Rectal smooth muscle tissue (tissue), 1 donor: ENCODE results near the gene ATP6V0D1.

Source experiments
- H3K27ac ChIP-seq: one replicate; pipeline ENCODE4 v1.7.0; 2013; ENCODE audit warnings: low read depth, low read length, inconsistent platforms
- H3K27me3 ChIP-seq: one replicate; pipeline ENCODE4 v1.7.0; 2013; ENCODE audit warnings: low read length; ENCODE audit not compliant: control insufficient read depth, insufficient read depth
- H3K36me3 ChIP-seq: one replicate; pipeline ENCODE4 v1.7.0; 2013; ENCODE audit warnings: low read length; ENCODE audit not compliant: control insufficient read depth, insufficient read depth
- H3K4me1 ChIP-seq: one replicate; pipeline ENCODE4 v1.7.0; 2013; ENCODE audit warnings: low read length; ENCODE audit not compliant: control insufficient read depth, insufficient read depth
- H3K4me3 ChIP-seq: one replicate; pipeline ENCODE4 v1.7.0; 2013; ENCODE audit warnings: low read length
- H3K9ac ChIP-seq: one replicate; pipeline ENCODE4 v1.7.0; 2013; ENCODE audit warnings: low read length

The ATP6V0D1 gene

DNA sequence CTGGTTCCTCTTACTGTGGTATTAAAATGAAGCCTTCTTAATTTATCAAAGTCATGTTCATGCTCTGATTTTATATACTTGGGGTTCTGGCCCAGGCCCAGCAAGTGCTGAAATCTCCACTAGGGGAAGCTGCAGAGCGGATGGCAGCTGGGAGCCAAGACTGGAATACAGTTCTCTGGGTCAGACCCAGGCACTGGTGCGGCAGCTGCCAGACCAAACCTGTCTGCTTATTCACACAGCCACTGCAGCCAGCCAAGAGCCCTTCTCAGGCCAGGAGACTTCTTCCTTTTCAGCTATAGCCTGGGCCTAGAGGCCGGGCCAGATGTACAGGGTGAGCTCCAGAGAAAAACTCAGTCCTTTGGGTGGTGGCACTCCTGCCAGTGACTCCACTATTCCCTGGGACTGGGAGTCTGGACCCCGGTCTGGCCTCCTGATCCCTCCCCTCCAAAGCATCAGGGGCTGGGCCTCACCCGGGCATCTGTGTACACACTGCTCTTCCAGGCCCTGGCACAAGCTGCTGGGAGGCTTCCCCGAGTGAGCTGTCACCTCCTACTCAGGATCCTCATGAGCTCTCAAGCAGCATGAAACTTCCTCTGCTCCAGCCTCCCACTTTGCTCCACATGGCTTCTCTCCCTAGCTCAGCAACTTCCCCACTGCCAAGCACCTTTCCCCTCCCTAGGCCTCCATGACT, 24.4 kb downstream of the ATP6V0D1 start:
- Histone ChIP-seq H3K27me3 (no peaks in the 10 kb centered on the region), H3K4me3 (peak overlapping the region; percentile 44), H3K4me1 (peaks cover 34% of the 10 kb centered on the region), H3K9ac (peak overlapping the region; percentile 13), H3K36me3 (peaks cover 9% of the 10 kb centered on the region), H3K27ac (peak overlapping the region; percentile 64)

DNA sequence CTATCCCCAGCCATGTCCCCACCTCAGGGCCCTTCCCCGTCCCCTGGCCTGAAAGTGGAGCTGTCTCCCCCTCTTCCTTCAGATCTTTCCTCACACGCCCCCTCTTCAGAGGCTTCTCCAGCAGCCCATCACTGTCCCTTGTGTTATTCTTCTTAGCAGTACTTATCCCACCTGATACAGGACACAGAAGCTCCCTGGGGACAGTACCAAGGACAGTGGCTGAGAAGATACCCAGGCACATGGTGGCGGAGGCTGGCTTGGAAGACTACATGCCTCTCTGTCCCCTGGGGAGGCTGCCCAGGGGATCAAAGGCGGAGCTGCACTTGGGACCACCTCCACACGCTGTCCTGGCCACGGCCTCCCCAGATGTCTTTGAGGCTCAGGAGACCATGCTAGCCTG, 26.1 kb downstream of the ATP6V0D1 start:
- Histone ChIP-seq H3K27me3 (no peaks in the 10 kb centered on the region), H3K27ac (no peak overlapping the region), H3K36me3 (peaks cover 12% of the 10 kb centered on the region), H3K4me3 (no peak overlapping the region), H3K9ac (no peak overlapping the region), H3K4me1 (peaks cover 29% of the 10 kb centered on the region)

DNA sequence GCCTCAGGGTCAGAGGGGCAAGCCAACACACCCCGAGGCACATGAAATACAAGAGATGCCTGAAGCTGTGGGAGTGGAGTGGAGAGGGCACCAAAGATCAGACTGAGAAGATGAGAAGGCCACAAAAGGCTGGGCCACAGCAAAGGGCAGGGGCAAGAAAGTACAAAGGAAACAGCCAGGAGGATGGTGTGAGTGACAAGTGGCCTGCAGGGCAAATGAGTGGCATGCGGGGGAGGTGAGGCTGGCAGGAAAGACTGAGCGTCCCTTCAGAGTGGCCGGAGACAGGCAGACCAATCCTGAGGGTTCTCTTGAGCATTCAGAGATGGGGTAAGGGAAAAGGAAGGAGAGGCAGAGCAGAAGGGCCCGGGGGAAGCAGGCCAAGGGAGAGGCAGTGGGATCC, 26.9 kb downstream of the ATP6V0D1 start:
- Histone ChIP-seq H3K27me3 (no peaks in the 10 kb centered on the region), H3K4me1 (peaks cover 22% of the 10 kb centered on the region), H3K27ac (no peak overlapping the region), H3K4me3 (no peak overlapping the region), H3K9ac (no peak overlapping the region), H3K36me3 (peaks cover 12% of the 10 kb centered on the region)

DNA sequence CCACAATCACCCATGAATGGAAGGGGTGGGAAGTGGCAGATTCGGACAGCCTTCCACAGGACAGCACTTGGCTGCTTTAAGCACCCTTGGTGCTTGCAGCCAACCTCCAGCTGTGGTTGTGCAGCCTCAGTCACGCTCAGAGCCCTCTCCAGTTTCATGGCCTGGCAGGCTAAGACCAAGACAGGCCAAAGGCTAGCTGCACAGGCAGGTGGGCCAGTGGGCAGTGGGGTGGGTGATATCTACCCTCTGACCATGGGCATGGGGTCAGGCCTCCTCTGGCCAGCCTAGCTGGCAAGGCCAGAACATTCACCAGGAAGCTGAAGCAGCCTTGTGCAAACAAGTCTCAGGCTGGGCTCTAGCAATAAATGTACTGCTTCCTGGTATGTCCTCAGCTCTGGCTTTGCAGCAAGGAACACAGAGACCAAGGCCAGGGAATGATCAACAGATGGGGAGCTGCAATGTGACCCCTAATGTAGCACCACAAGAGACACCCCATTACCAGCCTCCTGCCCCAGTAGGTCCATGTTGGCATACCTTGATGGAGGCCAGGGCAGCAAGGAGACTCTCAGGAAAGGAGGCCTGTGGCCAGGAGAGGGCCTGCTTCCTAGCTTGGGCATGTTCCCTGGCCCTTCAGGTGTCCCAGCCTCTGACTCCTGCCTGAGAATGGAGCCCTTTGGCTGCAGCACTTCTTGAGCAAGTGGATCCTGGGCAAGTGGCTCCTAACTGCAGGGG, 29.1 kb downstream of the ATP6V0D1 start:
- Histone ChIP-seq H3K4me1 (peaks cover 15% of the 10 kb centered on the region), H3K36me3 (peaks cover 12% of the 10 kb centered on the region), H3K27ac (no peak overlapping the region), H3K27me3 (no peaks in the 10 kb centered on the region), H3K4me3 (no peak overlapping the region), H3K9ac (no peak overlapping the region)

DNA sequence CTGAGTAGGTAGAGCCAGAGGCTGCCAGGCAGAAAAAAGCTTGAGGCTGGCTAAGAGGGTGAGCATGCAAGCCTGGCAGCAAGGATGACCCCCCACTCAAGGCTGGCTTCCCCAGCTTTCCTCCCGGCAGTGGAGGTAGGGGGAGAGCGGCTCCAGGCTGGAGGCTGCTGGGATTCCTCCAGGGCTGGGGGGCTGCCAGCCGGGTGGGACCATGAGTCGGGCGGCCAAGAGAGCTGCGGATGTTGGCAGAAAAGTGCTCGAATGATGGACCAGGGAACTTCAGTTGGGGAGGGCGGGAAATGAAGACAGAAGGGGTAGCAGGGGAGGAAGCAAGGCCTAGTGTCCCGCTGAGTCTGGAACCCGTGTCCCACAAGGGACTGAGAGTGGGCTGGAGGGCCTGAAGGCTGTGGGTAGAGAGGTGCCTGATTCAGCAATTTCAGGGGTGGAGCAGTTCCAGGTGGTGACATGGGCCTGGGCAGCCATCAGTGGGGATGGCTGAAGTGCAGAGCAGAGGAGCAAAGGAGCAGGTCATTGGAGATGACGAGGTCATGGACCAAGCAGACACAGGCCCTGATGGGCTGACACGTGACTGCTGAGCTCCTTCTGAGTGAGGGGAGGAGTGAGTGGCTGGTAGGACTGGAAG, 29.8 kb downstream of the ATP6V0D1 start:
- Histone ChIP-seq H3K9ac (no peak overlapping the region), H3K36me3 (peaks cover 12% of the 10 kb centered on the region), H3K27ac (no peak overlapping the region), H3K4me1 (peaks cover 17% of the 10 kb centered on the region), H3K4me3 (no peak overlapping the region), H3K27me3 (no peaks in the 10 kb centered on the region)

DNA sequence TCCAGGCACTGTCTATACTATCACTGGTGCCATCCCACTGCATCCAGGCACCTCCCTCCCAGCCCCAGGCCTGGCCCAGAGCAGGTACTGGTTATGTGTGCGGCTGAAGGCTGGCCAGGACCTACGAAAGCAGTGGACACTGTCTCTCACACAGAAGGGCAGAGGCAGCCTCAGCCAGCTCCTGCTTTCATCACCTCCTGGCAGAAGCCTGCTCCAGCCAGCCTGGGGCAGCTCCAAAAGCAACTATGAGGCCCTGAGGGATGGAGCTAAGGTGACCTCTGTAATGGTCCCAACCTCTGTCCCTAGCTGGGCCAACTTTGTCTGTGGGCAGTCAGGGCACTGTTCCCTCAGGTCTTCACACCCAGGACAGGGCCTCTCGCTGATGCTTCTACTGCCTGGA, 31.2 kb downstream of the ATP6V0D1 start:
- H3K4me1 ChIP-seq: peaks cover 32% of the 10 kb centered on the region
- no peak overlapping the region for H3K9ac ChIP-seq
- H3K27ac ChIP-seq: no peak overlapping the region
- peaks cover 12% of the 10 kb centered on the region for H3K36me3 ChIP-seq
- H3K27me3 ChIP-seq: no peaks in the 10 kb centered on the region
- H3K4me3 ChIP-seq: no peak overlapping the region

DNA sequence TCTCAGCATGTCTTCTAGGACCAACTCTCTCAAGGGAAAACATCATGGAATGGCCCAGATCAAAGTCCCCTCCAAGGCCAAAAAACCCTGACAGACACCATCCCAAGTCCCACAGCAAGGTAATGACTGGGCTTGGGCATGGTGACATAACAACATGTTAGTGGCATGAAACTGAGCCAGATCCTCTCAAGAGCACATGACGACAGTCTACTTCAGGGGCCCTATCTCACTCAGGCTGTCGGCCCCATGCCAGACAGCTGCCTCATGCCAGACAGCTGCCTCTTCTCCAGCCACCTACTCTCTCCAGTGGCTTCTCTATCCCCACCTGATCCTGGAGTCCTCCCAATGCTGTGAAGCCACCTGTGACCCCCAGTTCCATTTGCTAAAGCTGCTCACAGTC, 31.6 kb downstream of the ATP6V0D1 start:
- H3K27me3 ChIP-seq: no peaks in the 10 kb centered on the region
- no peak overlapping the region for H3K4me3 ChIP-seq
- H3K36me3 ChIP-seq: peaks cover 14% of the 10 kb centered on the region
- H3K4me1 ChIP-seq: peaks cover 36% of the 10 kb centered on the region
- no peak overlapping the region for H3K9ac ChIP-seq
- no peak overlapping the region for H3K27ac ChIP-seq

DNA sequence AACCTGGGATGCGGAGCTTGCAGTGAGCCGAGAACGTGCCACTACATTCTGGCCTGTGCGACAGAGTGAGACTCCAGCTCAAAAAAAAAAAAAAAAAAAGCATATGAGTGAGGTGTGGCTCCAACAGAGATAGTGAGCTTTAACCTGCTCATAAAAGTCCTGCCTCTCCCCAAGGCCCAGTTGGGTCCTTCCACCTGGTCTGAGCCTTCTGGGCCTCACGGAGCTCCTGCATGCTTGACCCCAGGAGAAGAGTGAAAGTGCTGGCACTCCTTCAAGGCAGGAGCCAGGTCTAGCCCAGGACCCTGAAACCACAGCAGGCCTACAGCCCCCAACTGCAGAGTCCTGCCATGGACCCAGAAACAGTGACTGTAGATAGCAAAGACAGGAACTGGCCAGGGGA, 32.4 kb downstream of the ATP6V0D1 start:
- Histone ChIP-seq H3K36me3 (peaks cover 16% of the 10 kb centered on the region), H3K27me3 (no peaks in the 10 kb centered on the region), H3K4me3 (no peak overlapping the region), H3K27ac (no peak overlapping the region), H3K9ac (no peak overlapping the region), H3K4me1 (peaks cover 43% of the 10 kb centered on the region)

DNA sequence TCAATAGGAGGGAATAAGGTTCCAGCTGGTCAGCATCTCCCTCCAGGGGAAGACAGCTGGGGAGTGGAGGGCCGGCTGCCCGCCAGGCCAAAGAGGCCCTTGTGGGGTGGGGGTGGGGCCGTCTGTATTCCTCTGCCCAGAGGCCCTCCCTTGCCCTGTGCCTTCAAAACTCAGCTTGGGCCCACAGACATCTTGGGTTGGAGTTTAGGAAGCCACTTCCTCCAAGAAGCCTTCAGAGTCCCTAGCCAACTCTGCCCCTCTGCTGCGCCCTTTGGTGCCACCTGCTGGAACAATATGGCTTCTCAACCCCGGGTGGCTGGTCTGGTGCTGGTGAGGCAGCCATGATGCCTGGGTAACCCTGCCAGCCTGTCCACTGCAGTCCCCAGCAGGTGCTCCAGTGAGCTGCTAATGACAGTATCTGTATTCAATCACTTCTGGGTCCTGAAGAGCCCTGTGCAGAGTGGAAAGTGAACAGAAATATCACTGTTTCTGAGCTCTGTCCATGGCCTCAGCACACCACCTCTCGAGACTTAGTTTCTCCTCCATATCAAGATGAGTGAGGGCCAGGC, 33.4 kb downstream of the ATP6V0D1 start:
- H3K9ac ChIP-seq: no peak overlapping the region
- H3K4me3 ChIP-seq: no peak overlapping the region
- peaks cover 51% of the 10 kb centered on the region for H3K4me1 ChIP-seq
- H3K36me3 ChIP-seq: peaks cover 10% of the 10 kb centered on the region
- H3K27ac ChIP-seq: no peak overlapping the region
- no peaks in the 10 kb centered on the region for H3K27me3 ChIP-seq

DNA sequence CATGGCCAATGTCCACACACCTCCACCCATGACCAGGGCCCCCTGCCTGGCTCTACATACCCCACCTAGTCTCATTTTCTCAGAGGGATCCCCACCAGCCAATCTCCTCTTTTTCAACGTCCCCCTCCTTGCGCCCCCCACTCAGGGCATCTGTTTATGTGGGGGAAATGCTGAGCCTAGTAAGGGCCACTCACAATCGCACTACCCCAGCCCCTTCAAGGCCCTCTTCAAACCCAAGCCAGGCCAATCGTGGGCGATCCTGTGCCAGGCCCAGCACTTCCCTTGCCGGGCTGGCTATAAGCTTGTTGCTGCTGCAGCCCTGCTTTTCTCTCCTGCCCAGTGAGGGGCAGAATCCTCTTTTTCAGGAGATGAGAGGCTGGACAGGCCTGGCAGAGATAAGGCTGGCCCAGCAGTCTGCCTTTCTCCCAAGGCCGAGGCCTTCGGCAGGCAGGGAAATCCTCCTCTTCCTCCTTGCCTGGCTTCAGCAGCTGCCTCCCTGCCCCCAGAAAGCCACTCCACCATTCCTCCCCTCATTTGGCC, 33.9 kb downstream of the ATP6V0D1 start:
- H3K27ac ChIP-seq: peak overlapping the region; percentile 21

DNA sequence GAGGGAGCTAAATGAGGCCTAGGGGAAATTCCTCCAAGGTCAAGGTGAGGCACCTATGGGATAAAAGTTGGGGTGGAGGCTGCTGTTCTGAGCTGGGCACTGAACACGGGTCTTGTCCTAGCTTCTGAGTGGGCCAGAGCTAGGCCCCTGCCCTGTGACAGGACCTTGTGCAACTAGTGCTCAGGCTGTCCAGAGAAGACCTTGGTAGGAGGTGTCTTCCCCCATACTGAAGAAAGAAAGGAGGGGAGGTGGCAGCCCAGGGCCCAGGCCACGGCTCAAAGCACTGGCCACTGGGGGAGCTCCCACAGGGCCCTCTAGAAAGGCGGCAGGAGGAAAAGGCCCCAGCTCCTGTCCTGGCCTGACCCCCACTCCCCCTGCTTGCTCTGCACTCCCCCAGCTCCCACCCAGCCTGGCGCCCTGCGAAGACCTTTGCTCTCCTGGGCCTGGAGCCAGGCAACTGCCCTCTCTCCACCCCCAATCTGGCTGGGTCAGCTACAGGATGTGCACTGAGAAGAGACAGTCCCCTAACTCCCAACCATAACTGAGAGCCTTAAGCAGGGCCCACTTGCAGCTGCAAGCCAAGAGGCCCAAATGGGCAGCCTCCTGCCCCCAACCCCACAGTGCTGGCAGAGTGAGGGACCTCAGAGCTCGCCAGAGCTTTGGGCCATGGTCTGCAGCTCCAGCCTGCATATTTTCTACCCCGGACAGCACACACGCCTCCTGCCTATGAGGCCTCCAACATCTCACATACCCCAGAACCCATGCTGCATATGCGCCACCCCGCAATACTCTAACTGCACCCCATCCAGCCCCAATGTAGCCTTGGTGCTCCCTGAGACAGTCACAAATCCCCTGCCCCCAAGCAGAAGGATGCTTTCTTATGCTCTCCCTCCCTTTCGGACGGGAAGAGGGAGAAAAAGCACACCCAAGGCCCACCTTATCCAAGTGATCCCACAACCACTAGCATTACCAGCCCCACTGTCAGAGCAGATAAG, 34.7 kb downstream of the ATP6V0D1 start:
- Histone ChIP-seq H3K27ac (peak overlapping the region; percentile 47), H3K36me3 (peaks cover 5% of the 10 kb centered on the region), H3K4me1 (peaks cover 63% of the 10 kb centered on the region), H3K27me3 (no peaks in the 10 kb centered on the region), H3K9ac (no peak overlapping the region), H3K4me3 (peak overlapping the region; percentile 17)

More for the DNA sequence above, 33.9 kb downstream of the ATP6V0D1 start:
- H3K4me1 ChIP-seq: peaks cover 55% of the 10 kb centered on the region
- no peaks in the 10 kb centered on the region for H3K27me3 ChIP-seq
- peak overlapping the region; percentile 17 for H3K4me3 ChIP-seq
- H3K36me3 ChIP-seq: peaks cover 10% of the 10 kb centered on the region
- H3K9ac ChIP-seq: no peak overlapping the region
